ENCODE measurements around the gene SLITRK2. TPM values are rescaled to one million over a fixed set of nuclear protein-coding genes. Genes with fewer than 3 reads are reported as not detected.

The SLITRK2 gene
- total RNA-seq, 1 experiment from 2014 or later = not detected

DNA sequence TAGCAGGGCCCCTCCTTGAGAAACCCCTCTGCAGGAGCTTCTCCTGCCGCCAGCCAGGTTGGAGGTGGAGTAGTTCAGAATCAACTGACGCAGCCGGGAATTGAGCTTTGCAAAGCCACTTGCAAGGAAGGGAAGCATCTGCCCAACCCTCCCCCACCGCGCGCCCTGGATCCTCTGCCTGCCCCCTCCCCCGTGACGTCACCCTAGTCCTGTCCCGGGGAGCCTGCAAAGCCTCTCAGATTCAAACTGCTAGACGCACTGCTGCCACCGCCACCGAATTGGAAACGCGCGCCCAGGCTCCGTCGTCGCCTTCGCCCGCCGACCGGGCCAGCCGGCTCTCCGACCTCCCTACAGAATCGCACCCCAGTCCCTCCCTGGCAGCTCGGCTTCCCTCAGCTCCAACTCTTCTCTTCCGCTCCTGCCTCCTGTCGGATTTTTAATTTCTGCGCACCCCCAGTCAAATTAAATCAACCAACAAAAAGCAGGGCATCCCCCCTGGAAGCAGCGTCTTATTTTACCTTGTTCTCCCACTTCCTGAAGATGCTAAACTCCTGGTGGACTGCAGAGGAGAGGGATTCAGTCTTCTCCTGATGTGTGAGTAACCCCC is 3.8 kb downstream of the SLITRK2 start:
- TF ChIP-seq, protein P1, sequence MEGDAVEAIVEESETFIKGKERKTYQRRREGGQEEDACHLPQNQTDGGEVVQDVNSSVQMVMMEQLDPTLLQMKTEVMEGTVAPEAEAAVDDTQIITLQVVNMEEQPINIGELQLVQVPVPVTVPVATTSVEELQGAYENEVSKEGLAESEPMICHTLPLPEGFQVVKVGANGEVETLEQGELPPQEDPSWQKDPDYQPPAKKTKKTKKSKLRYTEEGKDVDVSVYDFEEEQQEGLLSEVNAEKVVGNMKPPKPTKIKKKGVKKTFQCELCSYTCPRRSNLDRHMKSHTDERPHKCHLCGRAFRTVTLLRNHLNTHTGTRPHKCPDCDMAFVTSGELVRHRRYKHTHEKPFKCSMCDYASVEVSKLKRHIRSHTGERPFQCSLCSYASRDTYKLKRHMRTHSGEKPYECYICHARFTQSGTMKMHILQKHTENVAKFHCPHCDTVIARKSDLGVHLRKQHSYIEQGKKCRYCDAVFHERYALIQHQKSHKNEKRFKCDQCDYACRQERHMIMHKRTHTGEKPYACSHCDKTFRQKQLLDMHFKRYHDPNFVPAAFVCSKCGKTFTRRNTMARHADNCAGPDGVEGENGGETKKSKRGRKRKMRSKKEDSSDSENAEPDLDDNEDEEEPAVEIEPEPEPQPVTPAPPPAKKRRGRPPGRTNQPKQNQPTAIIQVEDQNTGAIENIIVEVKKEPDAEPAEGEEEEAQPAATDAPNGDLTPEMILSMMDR (IDR thresholded peaks at IDR 0.05; ENCODE audit: unreplicated experiment) = no peak
- BruUV-seq (replicated peaks) = no TSS peak
- CTCF ChIA-PET = no interaction called here
- H3K4me3 Mint-ChIP-seq (ENCODE audit: low read depth, unreplicated experiment) = no peak overlapping the region
- DNase-seq = no peak
- H3K27me3 Mint-ChIP-seq (ENCODE audit: unreplicated experiment) = no peaks in the 10 kb centered on the region
- intact Hi-C loops (cut with micrococcal nuclease; ENCODE audit: unreplicated experiment) = loop anchor here (10.0 kb wide), 1 partner anchor 1983 kb away; no protein-coding TSS in a partner anchor
- no peak overlapping the region for H3K27ac Mint-ChIP-seq (ENCODE audit: unreplicated experiment)
- H3K36me3 Mint-ChIP-seq (ENCODE audit: insufficient read depth, unreplicated experiment) = no peaks in the 10 kb centered on the region
- peaks cover 9% of the 10 kb centered on the region for H3K9me3 Mint-ChIP-seq (ENCODE audit: low read depth, unreplicated experiment)
- H3K4me1 Mint-ChIP-seq (ENCODE audit: low read depth, unreplicated experiment) = no peaks in the 10 kb centered on the region

DNA sequence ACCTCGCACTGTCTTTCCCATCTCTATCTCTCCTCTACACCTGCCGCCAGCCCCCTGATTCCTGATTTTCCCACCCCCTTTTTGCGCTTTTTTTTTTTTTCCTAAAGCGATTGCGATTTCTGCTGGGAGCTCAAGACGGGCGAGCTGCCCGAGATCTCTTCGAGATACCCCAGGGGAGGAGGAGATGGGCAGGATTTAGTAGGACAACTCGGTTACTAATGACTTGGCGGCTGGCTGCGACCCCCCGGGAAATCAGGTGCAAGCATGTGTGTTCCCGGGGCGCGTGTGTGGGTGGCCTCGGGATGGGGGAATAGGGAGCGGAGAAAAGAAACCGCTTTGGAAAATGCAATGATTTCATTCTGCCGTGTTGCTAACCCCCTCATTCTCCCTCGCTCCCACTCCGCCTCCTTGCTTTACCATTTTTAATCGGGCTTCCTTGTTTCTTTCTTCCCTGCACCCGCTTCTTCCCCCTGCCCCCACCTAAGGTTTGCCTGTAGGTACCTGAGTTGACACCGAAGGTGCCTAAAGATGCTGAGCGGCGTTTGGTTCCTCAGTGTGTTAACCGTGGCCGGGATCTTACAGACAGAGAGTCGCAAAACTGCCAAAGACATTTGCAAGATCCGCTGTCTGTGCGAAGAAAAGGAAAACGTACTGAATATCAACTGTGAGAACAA is 4.4 kb downstream of the SLITRK2 start:
- intact Hi-C loops (cut with micrococcal nuclease; ENCODE audit: unreplicated experiment) = loop anchor here (10.0 kb wide), 1 partner anchor 1983 kb away; no protein-coding TSS in a partner anchor

DNA sequence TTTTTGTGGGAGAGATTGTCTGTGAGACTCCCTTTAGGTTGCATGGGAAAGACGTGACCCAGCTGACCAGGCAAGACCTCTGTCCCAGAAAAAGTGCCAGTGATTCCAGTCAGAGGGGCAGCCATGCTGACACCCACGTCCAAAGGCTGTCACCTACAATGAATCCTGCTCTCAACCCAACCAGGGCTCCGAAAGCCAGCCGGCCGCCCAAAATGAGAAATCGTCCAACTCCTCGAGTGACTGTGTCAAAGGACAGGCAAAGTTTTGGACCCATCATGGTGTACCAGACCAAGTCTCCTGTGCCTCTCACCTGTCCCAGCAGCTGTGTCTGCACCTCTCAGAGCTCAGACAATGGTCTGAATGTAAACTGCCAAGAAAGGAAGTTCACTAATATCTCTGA is 5.5 kb downstream of the SLITRK2 start:
- H3K4me1 Mint-ChIP-seq (ENCODE audit: low read depth, unreplicated experiment) = no peaks in the 10 kb centered on the region
- no peak for DNase-seq
- intact Hi-C loops (cut with micrococcal nuclease; ENCODE audit: unreplicated experiment) = loop anchor here (10.0 kb wide), 1 partner anchor 1982 kb away; no protein-coding TSS in a partner anchor
- no peaks in the 10 kb centered on the region for H3K36me3 Mint-ChIP-seq (ENCODE audit: insufficient read depth, unreplicated experiment)
- peaks cover 2% of the 10 kb centered on the region for H3K9me3 Mint-ChIP-seq (ENCODE audit: low read depth, unreplicated experiment)
- no peak overlapping the region for H3K4me3 Mint-ChIP-seq (ENCODE audit: low read depth, unreplicated experiment)
- no peaks in the 10 kb centered on the region for H3K27me3 Mint-ChIP-seq (ENCODE audit: unreplicated experiment)
- no peak overlapping the region for H3K27ac Mint-ChIP-seq (ENCODE audit: unreplicated experiment)
- TF ChIP-seq, protein P1 (IDR thresholded peaks at IDR 0.05; ENCODE audit: unreplicated experiment) = no peak
- CTCF ChIA-PET = no interaction called here
- no TSS peak for BruUV-seq (replicated peaks)

More for the DNA sequence above, 4.4 kb downstream of the SLITRK2 start:
- no TSS peak for BruUV-seq (replicated peaks)
- no peaks in the 10 kb centered on the region for H3K27me3 Mint-ChIP-seq (ENCODE audit: unreplicated experiment)
- no peak overlapping the region for H3K27ac Mint-ChIP-seq (ENCODE audit: unreplicated experiment)
- no peak overlapping the region for H3K4me3 Mint-ChIP-seq (ENCODE audit: low read depth, unreplicated experiment)
- peaks cover 5% of the 10 kb centered on the region for H3K9me3 Mint-ChIP-seq (ENCODE audit: low read depth, unreplicated experiment)
- no peaks in the 10 kb centered on the region for H3K4me1 Mint-ChIP-seq (ENCODE audit: low read depth, unreplicated experiment)
- TF ChIP-seq, protein P1 (IDR thresholded peaks at IDR 0.05; ENCODE audit: unreplicated experiment) = no peak
- CTCF ChIA-PET = no interaction called here
- H3K36me3 Mint-ChIP-seq (ENCODE audit: insufficient read depth, unreplicated experiment) = no peaks in the 10 kb centered on the region
- DNase-seq = no peak

DNA sequence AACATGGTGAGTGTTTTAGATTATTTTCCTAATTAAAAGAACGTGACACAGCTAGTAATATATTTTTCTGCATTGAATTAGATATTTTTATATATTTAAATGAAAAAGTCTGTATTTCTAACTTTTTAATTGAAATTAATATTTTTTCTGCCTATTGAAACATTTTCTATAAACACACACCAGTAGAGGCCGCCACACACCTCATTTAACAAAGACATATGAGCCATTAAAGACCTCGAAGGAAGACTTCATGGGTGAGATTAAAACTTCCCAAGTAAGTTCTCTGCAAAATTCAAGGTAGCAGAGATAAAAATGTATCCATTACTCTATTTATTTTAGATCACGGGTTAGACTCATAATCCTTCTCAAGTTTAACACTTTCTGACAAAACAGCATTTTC is 8.3 kb downstream of the SLITRK2 start:
- no TSS peak for BruUV-seq (replicated peaks)
- TF ChIP-seq, protein P1 (IDR thresholded peaks at IDR 0.05; ENCODE audit: unreplicated experiment) = no peak
- Mint-ChIP-seq H3K36me3 (ENCODE audit: insufficient read depth, unreplicated experiment) (no peaks in the 10 kb centered on the region), H3K27ac (ENCODE audit: unreplicated experiment) (no peak overlapping the region), H3K27me3 (ENCODE audit: unreplicated experiment) (no peaks in the 10 kb centered on the region), H3K9me3 (ENCODE audit: low read depth, unreplicated experiment) (peaks cover 2% of the 10 kb centered on the region), H3K4me3 (ENCODE audit: low read depth, unreplicated experiment) (no peak overlapping the region), H3K4me1 (ENCODE audit: low read depth, unreplicated experiment) (no peaks in the 10 kb centered on the region)
- peak; percentile 4 for DNase-seq
- intact Hi-C loops (cut with micrococcal nuclease; ENCODE audit: unreplicated experiment) = loop anchor here (10.0 kb wide), 1 partner anchor 1979 kb away; no protein-coding TSS in a partner anchor
- CTCF ChIA-PET = no interaction called here

Measured in Calu3 (cell line).